ENCODE results near the gene RNMT. TPM values are rescaled to one million over a fixed set of nuclear protein-coding genes. Genes with fewer than 3 reads are reported as not detected.
"Not testable (repeated sequence)": the region's sequence is repeated elsewhere in the genome, so short reads cannot be mapped to it uniquely, and the experiment has no call there.

Gene RNMT
- 10 to 100 TPM; 54.0 to 57.4 TPM for total RNA-seq

DNA sequence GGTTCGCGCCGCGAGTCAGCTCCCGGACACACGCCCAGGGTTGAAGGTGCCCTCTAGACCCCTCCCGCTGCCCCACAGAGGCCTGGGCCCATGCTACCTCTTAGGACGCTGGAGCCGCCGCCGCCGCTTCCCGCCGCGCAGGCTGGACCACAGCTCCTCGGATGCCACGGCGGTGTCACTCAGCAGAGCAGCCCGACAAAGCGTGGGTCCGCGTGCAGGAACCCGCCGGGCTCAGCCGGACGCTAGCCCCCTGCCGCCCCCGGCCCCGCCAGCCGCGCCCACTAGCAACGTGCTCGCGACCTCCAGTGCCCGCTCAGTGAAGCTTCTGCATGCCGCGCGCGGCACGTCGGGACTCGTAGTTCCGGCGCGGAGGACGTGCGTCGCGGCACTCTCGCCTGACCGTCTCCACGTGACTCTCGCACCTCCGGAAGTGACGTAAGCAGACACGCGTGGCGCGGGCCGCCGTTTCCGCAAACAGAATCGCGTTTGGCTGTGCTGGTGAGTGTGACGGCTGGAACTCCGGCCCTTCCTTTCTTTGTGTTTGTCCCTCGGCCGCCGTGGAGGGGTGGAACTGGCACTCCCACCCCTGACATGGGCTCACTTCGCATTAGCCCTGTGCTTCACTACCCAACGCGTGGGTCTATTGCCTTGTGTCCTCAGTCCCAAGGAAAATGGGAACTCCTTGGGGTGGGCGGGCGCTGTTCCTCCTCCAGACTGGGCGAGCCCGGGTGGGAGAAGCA, at the start of gene RNMT, which contains the start of gene FAM210A:
TSS of gene RNMT (plus strand) at position 442 of the 740 bp plus-strand sequence. CDS start 4,845 bp downstream, outside the sequence.
TSS of gene FAM210A (minus strand) at position 327 of the 740 bp plus-strand sequence. CDS start 44,481 bp downstream, outside the sequence.
- POLR2A ChIA-PET, result interaction anchor here (0.7 to 1.3 kb wide), 11 partner anchors 99 to 843 kb away, joined by 3 to 12 read pairs (median 3); partner anchors contain the start of gene PTPN2
- CTCF ChIA-PET, result interaction anchor here (1.0 to 1.8 kb wide), 5 partner anchors 13 to 163 kb away, joined by 3 to 5 read pairs (median 3); no protein-coding TSS in a partner anchor

DNA sequence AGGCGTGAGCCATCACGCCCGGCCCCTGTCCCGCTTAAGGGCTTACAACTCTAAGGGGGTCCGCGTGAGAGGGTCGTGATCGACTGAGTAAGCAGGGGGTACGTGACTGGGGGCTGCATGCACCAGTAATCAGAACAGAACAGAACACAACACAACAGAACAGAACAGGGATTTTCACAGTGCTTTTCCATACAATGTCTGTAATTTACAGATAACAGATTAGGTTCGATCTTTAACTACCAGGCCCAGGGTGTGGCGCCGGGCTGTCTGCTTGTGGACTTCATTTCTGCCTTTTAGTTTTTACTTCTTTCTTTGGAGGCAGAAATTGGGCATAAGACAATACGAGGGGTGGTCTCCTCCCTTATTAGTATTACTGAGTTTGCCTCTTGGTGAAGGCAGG, 49.1 kb upstream of the RNMT start:
- POLR2A ChIA-PET, CTCF ChIA-PET: not testable (repeated sequence)

DNA sequence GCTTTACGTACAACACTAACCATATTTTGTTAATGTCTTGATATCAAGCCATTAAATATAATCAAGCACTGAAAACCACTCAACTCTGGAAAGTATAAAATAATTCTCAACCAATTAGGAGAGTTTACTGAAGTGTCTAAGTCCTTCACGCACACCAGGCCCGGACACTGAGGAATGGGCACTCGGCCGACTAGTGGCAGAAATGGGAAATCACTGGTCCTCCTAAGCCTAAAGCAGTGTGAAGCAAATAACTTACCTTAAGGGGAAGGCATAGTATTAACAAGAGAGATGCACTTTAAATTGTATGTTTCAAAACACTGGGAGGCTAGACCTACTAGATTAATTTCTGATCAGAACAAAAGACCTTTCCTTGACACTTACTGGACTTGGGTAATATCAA, 45.9 kb upstream of the RNMT start:
- POLR2A ChIA-PET, result no interaction called here
- CTCF ChIA-PET, result no interaction called here

DNA sequence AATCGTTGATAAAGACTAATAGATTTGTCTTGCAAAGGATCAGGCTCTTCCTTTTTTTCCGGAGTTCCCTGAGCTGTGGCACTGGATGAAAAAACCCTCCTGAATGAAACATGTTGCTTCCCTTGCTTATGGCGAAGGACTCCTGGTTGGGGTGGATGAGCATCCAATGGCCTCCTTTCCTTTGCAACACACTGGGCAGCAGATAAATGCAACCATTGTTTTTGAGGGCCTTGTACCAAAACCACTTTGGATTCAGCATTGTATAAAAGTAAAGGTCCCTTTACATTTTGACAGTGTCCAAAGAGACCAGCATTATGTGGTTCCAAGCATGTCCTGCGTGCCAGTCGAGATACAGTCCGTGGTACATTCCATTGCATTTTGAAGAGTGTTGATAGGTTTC, 44.8 kb upstream of the RNMT start:
- POLR2A ChIA-PET, result no interaction called here
- CTCF ChIA-PET, result no interaction called here

DNA sequence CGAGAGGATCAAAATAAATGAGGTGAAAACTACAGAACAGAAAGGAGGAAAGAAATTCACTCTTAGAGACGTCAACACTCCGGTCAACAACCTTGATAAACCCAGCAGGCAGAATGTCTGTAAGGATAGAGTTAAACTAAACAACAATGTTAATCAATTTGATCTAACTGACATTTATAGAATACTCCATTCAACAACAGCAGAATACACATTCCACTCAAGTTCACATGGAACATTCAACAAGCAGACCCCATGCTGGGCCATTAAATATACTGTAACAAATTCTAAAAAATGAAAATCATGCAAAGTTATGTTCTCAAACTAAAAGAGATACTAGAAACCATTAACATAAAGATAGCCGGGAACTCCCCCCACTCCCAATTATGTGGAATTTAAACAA, 41.9 kb upstream of the RNMT start:
- CTCF ChIA-PET, result no interaction called here
- POLR2A ChIA-PET, result no interaction called here

DNA sequence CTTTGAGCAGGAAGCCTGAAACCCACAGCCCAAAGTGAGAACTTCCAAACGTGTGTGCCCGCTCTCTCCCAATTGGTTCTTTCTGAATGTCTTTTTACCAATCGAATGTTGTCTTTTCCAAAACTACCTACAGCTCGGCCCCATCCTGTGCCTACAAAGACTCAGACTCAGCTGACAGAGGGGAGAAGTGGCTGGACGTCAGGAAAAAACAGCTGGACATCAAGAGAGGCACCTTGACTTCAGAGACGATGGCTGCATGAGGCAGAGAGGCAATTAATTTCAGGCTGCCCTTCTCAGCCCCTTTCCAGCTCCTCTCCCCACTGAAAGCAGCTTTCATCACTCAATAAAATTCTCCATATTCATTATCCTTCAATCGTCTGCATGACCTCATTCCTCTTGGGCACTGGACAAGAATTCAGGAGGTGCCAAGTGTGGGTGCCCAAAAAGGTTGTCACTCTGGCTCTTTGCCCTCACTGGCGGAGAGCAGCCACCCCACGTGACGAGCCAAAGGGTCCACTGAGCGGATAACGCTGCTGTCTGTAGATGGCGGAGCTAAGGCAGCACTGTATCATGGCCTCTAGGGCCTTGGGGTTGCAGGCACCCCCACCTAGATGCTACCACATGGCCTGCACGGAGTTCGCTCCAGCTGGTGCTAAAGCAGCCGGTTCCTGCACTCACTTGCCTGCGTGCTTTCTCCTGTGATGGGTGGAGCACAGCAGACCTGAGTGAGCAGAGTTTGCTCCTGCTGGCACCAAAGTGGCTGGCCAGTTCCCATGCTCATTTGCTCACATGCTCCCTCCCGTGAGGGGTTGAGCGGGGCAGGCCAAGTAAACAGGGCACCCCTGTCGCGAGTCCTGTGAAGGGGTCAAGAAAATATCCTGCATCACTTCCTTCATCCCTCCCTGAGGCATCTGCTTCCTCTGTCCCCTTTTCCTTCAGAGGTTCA, 38.0 kb upstream of the RNMT start:
- ChIA-PET CTCF (no interaction called here), POLR2A (no interaction called here)

DNA sequence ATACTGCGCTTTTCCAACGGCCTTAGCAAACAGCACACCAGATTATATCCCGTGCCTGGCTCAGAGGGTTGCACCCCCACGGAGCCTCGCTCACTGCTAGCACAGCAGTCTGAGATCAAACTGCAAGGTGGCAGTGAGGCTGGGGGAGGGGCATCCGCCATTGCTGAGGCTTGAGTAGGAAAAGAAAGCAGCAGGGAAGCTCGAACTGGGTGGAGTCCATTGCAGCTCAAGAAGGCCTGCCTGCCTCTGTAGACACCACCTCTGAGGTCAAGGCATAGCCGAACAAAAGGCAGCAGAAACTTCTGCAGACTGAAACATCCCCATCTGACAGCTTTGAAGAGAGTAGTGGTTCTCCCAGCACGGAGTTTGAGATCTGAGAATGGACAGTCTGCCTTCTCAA, 36.4 kb upstream of the RNMT start:
- POLR2A ChIA-PET, CTCF ChIA-PET: not testable (repeated sequence)

DNA sequence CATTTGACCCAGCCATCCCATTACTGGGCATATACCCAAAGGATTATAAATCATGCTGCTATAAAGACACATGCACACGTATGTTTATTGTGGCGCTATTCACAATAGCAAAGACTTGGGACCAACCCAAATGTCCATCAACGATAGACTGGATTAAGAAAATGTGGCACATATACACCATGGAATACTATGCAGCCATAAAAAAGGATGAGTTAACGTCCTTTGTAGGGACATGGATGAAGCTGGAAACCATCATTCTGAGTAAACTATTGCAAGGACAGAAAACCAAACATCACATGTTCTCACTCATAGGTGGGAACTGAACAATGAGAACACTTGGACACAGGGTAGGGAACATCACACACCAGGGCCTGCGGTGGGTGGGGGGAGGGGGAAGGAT, 31.1 kb upstream of the RNMT start:
- POLR2A ChIA-PET, result interaction anchor here (0.6 kb wide), 1 partner anchor 80 kb away, joined by 4 read pairs; no protein-coding TSS in a partner anchor
- CTCF ChIA-PET, result not testable (repeated sequence)

DNA sequence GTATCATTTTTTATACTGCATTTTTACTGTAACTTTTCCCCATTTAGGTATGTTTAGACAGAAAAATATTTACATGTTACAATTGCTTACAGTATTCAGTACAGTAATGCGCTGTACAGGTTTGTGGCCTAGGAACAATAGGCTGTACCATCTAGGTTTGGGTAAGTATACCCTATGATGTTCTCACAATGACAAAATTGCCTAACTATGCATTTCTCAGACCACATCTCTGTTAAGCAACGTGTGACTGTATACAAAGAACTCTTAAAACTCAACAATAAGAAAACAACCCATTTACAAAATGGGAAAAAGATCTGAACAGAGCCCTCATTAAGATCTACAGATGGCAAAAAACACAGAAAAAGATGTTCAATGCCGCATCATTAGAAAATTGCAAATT, 29.5 kb upstream of the RNMT start:
- POLR2A ChIA-PET, result no interaction called here

DNA sequence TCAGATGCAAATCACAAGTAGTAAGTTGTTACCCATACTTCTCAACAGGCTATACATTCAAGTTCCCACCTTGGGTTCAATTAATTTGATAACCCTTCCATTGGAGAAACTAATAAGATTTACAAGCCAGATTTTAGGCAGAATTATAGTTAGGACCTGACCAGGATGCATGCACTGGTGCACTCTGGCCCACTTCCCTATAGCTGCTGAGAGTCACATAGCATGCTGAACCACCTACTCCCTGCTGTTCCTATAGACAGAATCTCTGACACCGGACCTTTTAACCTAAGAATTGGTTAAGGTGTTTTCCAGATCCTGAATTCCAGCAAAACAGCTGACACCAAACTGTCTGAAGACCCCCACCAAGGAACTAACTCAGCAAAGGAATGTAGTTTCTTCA, 26.3 kb upstream of the RNMT start:
- POLR2A ChIA-PET, result no interaction called here
- CTCF ChIA-PET, result no interaction called here

More for the DNA sequence above, 29.5 kb upstream of the RNMT start:
- CTCF ChIA-PET, result no interaction called here

DNA sequence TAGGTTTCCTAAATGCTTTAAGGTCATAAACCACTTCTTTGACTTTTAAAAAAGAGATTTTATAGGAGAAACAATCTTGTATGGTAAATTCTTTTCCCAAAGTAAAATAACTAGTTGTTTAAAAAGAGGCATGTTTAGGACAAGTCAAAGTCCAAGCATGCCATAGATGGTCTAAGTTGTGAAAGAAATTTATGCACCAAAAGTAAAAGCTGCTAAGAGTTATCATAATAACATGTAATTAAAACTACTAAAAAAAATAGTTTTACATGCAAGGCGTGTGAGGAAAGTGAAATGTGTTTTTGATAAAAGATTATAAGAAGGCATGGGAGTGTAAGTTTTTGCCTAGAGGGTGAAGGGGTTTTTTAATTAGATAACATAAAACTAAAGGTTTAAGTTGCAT, 22.6 kb upstream of the RNMT start:
- ChIA-PET POLR2A (no interaction called here), CTCF (no interaction called here)

DNA sequence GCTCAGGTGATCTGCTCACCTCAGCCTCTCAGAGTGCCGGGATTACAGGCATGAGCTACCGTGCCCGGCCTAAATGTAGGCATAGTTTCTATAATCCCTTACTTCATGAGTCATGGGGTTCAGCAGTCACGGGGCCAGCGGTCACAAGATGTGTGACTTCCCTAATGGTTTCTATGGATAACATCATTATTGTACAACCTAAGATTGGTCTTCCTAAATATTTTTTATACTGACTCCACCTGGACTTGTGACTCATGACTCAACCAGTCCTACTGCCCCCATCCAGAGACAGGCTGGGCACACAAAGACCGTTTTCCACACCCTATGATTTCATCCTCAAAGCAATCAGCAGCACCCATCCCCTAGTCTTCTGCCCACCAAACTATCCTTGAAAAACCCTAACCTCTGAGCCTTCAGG, 16.1 kb upstream of the RNMT start:
- ChIA-PET POLR2A (no interaction called here), CTCF (no interaction called here)

DNA sequence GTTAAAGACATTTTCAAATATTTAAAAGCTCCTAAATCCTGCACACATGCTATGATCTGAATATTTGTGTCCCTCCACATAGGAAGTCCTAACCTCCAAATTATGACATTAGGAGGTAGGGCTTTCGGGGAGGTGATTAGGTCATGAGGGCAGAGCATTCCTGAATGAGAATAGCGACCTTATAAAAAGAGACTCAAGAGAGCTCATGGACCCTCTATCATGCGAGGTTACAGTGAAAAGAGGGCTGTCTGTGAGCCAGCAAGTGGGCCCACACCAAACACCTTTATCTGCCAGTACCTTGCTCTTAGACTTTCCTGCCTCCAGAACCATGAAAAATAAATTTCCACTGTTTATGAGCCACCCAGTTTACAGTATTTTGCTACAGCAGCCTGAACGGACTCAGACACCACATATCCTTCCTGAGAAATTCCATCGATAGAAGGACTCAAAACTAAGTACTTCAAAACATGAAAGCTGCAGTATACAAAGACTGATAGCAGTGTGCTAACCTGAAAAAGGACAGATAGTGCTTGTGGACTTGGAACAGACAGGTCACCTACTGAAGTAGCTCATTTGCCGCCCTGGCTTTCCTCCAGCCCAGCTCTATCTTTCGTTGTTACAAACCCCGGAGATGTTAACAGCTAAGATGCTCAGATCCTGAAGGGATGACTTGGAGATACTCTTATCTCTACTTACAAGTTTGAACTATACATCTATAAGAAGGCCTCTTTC, 13.9 kb upstream of the RNMT start:
- POLR2A ChIA-PET, result interaction anchor here (0.5 kb wide), 1 partner anchor 23 kb away, joined by 3 read pairs; no protein-coding TSS in a partner anchor
- CTCF ChIA-PET, result no interaction called here

DNA sequence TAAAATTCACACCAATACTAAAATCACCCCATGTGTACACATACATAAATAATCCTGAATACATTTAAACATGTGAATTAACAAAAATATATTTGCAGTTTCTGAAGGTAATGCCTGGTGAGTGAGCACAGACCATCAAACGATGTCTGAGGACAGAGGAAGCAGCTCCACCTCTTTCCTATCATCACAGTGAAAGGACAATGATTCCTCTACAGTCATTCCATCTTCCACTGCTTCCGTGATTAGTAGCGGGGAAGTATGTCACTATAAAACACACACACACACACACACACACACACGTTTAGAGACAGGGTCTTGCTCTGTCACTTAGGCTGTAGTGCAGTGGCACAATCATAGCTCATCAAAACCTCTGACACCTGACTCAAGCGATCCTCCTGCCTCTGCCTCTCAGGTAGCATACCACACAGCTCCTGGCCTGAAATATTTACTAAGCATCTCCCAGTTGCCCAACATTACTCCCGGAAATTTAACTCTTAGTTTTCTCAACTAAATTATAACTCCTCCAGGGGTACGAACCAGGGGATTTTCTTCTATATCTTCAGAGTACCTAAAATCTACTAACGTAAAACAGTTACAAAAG, 12.9 kb upstream of the RNMT start:
- POLR2A ChIA-PET, result no interaction called here
- CTCF ChIA-PET, result no interaction called here

DNA sequence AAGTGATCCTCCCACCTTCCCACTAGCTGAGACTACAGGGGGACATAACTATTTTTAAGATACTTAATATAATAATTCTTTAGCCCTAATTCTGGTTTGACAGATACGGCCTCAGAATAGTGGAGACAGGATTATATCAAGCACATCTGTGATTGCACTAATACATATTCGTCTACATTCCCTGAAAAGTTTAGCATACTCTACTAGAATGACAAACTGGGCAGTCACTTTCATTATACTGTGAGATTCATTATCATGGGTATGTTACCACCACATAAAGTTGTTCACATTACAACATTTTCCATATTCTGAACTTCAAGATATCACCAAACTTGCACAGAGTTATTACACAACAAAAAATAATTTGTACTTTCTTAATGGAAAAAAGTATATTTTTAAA, 11.1 kb upstream of the RNMT start:
- ChIA-PET CTCF (interaction anchor here (2.0 kb wide), 1 partner anchor 158 kb away, joined by 4 read pairs; no protein-coding TSS in a partner anchor), POLR2A (no interaction called here)

DNA sequence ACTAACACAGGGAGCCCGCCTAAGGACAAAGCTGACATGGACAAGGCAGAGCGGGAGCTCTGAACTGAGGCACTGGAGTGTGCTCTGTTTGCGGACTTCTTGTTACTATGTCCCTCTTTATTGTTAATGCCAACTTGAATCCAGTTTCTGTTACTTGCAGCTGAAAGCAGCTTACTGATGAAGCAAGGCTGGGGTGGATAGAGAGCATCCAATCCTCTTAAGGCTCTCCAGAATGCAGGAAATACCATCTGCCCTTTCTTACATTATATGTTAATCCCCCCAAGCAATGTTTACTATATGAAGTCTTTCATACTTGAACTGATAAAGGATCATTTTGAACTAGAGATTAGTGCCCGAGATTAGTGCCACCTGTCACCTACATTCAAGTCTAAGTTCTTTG, 9.6 kb upstream of the RNMT start:
- CTCF ChIA-PET, result no interaction called here
- POLR2A ChIA-PET, result no interaction called here

DNA sequence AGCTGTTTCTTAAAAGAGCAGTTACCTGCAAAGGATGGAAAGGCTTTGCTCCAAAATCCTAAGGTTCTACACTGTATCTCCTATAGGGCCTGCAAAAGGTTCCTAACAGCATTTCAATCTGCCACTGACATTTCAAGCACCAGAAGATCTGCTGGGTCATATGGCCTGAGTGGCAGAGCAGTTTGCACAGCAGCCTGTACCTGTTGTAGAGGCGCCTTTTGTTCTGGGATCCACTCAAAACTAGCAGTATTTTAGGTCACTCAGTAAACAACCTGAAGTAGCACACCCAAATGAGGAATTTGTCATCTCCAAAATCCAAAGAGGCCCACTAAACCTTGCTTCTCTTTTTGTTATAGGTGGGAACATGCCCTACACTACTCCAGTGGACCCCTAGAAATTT, 6.3 kb upstream of the RNMT start:
- ChIA-PET CTCF (no interaction called here), POLR2A (no interaction called here)

DNA sequence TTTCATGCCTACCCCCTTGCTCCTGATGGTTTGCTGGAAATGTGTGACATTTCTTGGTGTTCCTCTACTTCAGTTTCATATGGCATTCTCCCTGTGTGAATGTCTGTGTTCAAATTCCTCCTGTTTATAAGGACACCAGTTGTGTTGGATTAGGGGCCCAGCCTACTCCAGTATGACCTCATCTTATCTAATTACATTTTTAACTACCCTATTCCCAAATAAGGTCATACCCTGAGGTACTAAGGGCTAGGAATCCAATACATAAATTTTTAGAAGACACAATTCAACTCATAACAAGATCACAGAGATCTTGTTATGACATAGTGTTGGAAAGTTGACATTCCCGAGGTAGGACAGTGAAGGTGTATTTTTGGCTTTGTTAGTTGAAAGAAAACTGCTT, 5.6 kb upstream of the RNMT start:
- CTCF ChIA-PET, result no interaction called here
- POLR2A ChIA-PET, result no interaction called here

DNA sequence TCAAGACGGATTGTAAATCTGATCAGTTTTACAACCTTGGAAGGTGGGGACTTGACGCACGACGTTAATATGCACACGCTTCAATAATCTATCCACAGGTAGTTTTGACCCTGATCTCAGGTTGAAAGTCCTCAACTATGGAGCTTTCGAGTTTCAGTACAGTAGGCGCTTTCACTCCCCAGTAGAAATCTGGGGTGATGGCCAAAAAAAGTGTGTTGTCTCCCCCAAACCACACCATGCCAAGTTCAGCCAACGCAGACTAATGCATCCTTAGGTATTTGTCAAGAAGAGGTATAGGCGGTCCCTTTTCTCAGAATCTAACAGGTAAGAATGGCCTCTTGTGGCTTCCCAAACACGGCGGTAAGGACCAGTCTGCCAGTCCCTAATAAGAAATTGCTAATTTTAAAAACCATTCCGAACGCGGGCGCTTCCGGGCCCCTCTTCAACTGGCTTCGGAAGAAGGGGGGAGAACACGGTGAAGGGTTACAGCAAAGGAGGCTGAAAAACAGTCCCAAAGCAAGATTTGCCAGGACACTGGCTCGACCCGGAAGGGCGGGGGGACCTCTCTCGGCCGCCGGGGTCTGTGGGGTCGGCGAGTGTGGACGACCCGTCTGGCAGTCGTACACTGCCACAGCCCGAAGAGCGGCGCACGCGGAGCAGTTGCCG, 774 bp upstream of the RNMT start:
- CTCF ChIA-PET, result interaction anchor here (1.0 to 1.8 kb wide), 3 partner anchors 24 to 162 kb away, joined by 3 to 5 read pairs (median 4); no protein-coding TSS in a partner anchor
- POLR2A ChIA-PET, result interaction anchor here (0.7 to 1.3 kb wide), 7 partner anchors 98 to 842 kb away, joined by 3 to 5 read pairs (median 3); partner anchors contain the start of gene PTPN2

All from activated CD8-positive, alpha-beta memory T cell treated with anti-CD3 and anti-CD28 coated beads for 36 hours (primary cell).